Measurements from ENCODE around the gene IKZF3.
"Not testable (repeated sequence)": the region's sequence is repeated elsewhere in the genome, so short reads cannot be mapped to it uniquely, and the experiment has no call there.

Gene IKZF3

DNA sequence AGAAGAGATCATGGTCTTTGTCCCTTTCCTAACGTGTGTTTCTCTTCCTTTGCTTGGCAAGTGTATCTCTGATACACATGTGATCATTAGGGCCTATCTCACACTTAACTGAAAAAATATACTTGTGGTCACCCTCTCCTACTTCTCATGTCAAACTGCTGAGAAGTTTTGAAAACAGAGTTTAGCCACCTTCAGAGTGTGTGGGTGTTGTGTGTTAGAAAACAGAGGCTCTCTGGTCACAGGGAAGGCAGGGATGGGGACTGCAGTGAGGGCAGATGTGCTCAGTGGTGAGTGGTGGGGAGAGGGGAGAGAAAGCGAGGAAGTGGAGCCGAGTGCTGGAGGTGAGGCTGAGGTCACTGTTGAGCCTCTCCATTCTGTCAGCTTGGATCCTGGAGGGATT is 97.0 kb downstream of the IKZF3 start:
- Histone ChIP-seq H3K27me3 (ENCODE audit: low read length) (no peaks in the 10 kb centered on the region), H3K79me2 (ENCODE audit: insufficient read depth, low read length) (peaks cover 81% of the 10 kb centered on the region), H3K36me3 (ENCODE audit: low read length) (peaks cover 39% of the 10 kb centered on the region)

DNA sequence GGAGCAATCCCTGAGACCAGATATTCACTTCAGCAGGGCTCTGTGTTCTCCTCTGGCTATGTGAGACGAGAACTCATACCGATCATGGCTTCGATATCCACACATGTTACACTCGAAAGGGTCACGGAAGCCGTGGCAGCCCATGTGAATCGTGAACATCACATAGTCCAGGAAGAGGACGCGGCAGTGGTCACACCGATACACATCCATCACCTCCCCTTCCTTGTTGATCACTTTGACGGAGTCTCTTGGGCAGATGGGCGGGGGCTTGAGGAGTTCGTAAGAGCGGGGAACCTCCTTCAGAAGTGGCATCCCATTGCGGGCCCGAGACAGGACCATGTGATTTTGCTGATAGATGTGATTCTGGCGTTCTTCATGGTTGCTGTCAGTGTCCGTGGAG is 98.3 kb downstream of the IKZF3 start:
- Histone ChIP-seq H3K4me3 (ENCODE audit: insufficient read depth, low read length, poor library complexity, severe bottlenecking) (no peak overlapping the region), H3F3A (ENCODE audit: insufficient read depth) (peaks cover 52% of the 10 kb centered on the region), H3K36me3 (ENCODE audit: low read length) (peaks cover 39% of the 10 kb centered on the region), H3K4me2 (ENCODE audit: low read depth, low read length, poor library complexity, severe bottlenecking) (no peak overlapping the region), H2AFZ (ENCODE audit: low read depth, low read length, severe bottlenecking) (no peak overlapping the region), H3K79me2 (ENCODE audit: insufficient read depth, low read length) (peaks cover 71% of the 10 kb centered on the region), H3K9me2 (replicated peaks; ENCODE audit: insufficient read depth, low read length) (no peaks in the 10 kb centered on the region), H3K27me3 (ENCODE audit: low read length) (no peaks in the 10 kb centered on the region), H4K20me1 (ENCODE audit: low read depth, low read length) (no peaks in the 10 kb centered on the region), H3K9ac (ENCODE audit: low read length) (no peak overlapping the region), H3K9me3 (ENCODE audit: insufficient read depth, low read length) (no peaks in the 10 kb centered on the region), H3K27ac (ENCODE audit: low read depth, low read length) (no peak overlapping the region)
- no peak for TF ChIP-seq EZH2phosphoT487 (conservative IDR thresholded peaks at IDR 0.05; ENCODE audit: low read length)
- TF ChIP-seq, protein P1, sequence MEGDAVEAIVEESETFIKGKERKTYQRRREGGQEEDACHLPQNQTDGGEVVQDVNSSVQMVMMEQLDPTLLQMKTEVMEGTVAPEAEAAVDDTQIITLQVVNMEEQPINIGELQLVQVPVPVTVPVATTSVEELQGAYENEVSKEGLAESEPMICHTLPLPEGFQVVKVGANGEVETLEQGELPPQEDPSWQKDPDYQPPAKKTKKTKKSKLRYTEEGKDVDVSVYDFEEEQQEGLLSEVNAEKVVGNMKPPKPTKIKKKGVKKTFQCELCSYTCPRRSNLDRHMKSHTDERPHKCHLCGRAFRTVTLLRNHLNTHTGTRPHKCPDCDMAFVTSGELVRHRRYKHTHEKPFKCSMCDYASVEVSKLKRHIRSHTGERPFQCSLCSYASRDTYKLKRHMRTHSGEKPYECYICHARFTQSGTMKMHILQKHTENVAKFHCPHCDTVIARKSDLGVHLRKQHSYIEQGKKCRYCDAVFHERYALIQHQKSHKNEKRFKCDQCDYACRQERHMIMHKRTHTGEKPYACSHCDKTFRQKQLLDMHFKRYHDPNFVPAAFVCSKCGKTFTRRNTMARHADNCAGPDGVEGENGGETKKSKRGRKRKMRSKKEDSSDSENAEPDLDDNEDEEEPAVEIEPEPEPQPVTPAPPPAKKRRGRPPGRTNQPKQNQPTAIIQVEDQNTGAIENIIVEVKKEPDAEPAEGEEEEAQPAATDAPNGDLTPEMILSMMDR (IDR thresholded peaks at IDR 0.05; ENCODE audit: insufficient read depth, low read length, poor library complexity, severe bottlenecking) = no peak

More for the DNA sequence above, 97.0 kb downstream of the IKZF3 start:
- Histone ChIP-seq H2AFZ (ENCODE audit: low read depth, low read length, severe bottlenecking) (no peak overlapping the region), H3K4me3 (ENCODE audit: insufficient read depth, low read length, poor library complexity, severe bottlenecking) (no peak overlapping the region), H3K9ac (ENCODE audit: low read length) (no peak overlapping the region), H3F3A (ENCODE audit: insufficient read depth) (peaks cover 57% of the 10 kb centered on the region), H3K4me2 (ENCODE audit: low read depth, low read length, poor library complexity, severe bottlenecking) (peak overlapping the region; percentile 2), H3K9me3 (ENCODE audit: insufficient read depth, low read length) (no peaks in the 10 kb centered on the region), H3K27ac (ENCODE audit: low read depth, low read length) (peak overlapping the region; percentile 58), H3K9me2 (replicated peaks; ENCODE audit: insufficient read depth, low read length) (no peaks in the 10 kb centered on the region), H4K20me1 (ENCODE audit: low read depth, low read length) (no peaks in the 10 kb centered on the region)
- TF ChIP-seq, protein P1 (IDR thresholded peaks at IDR 0.05; ENCODE audit: insufficient read depth, low read length, poor library complexity, severe bottlenecking) = no peak
- no peak for TF ChIP-seq EZH2phosphoT487 (conservative IDR thresholded peaks at IDR 0.05; ENCODE audit: low read length)

DNA sequence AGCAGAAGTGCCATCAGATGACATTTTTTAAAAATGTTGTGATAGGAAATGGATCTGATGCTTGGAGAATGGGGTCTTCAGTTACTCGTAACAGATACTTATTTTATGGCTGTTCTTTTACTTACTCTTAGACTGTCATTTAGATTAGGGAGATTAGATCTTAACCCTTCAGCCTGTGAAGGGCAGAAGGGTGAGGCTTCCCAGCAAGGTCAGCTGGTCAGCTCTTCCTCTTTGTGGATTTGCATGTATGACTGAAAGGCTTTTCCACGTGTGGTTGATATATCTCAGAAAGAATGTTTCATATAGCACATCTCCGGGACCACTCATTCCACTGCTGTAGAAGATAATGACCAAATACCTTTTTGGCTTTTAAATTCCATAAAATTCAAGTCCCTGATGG is 98.9 kb downstream of the IKZF3 start:
- Histone ChIP-seq H3K4me2 (ENCODE audit: low read depth, low read length, poor library complexity, severe bottlenecking) (no peak overlapping the region), H3K9ac (ENCODE audit: low read length) (no peak overlapping the region), H3K9me2 (replicated peaks; ENCODE audit: insufficient read depth, low read length) (no peaks in the 10 kb centered on the region), H3F3A (ENCODE audit: insufficient read depth) (peaks cover 49% of the 10 kb centered on the region), H3K27me3 (ENCODE audit: low read length) (no peaks in the 10 kb centered on the region), H2AFZ (ENCODE audit: low read depth, low read length, severe bottlenecking) (no peak overlapping the region), H4K20me1 (ENCODE audit: low read depth, low read length) (no peaks in the 10 kb centered on the region), H3K36me3 (ENCODE audit: low read length) (peaks cover 39% of the 10 kb centered on the region), H3K9me3 (ENCODE audit: insufficient read depth, low read length) (no peaks in the 10 kb centered on the region), H3K79me2 (ENCODE audit: insufficient read depth, low read length) (peaks cover 65% of the 10 kb centered on the region), H3K27ac (ENCODE audit: low read depth, low read length) (0 out of 2 replicates have a peak overlapping the region, but pooled peaks have one; percentile 5), H3K4me3 (ENCODE audit: insufficient read depth, low read length, poor library complexity, severe bottlenecking) (no peak overlapping the region)
- TF ChIP-seq, protein P1 (IDR thresholded peaks at IDR 0.05; ENCODE audit: insufficient read depth, low read length, poor library complexity, severe bottlenecking) = no peak
- TF ChIP-seq EZH2phosphoT487 (conservative IDR thresholded peaks at IDR 0.05; ENCODE audit: low read length) = no peak

DNA sequence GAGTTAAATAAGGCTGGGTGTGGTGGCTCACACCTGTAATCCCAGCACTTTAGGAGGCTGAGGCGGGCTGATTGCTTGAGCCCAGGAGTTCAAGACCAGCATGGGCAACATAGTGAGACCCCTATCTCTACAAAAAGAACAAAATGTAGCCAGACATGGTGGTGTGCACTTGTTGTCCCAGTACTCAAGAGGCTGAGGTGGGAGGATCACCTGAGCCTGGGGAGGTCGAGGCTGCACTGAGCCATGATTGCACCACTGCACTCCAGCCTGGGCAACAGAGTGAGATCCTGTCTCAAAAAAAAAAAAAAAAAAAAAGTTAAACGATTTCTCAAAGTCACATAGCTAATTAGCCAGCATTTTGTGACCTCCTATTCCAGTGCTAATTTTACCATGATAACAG is 99.9 kb downstream of the IKZF3 start:
- peaks cover 48% of the 10 kb centered on the region for H3F3A ChIP-seq (ENCODE audit: insufficient read depth)
- H3K79me2 ChIP-seq (ENCODE audit: insufficient read depth, low read length) = peaks cover 56% of the 10 kb centered on the region
- not testable (repeated sequence) for H3K9me2 ChIP-seq (replicated peaks; ENCODE audit: insufficient read depth, low read length); H3K27me3 ChIP-seq (ENCODE audit: low read length); H3K9me3 ChIP-seq (ENCODE audit: insufficient read depth, low read length); H3K4me3 ChIP-seq (ENCODE audit: insufficient read depth, low read length, poor library complexity, severe bottlenecking); H3K27ac ChIP-seq (ENCODE audit: low read depth, low read length); H3K9ac ChIP-seq (ENCODE audit: low read length); H2AFZ ChIP-seq (ENCODE audit: low read depth, low read length, severe bottlenecking); H3K4me2 ChIP-seq (ENCODE audit: low read depth, low read length, poor library complexity, severe bottlenecking); H4K20me1 ChIP-seq (ENCODE audit: low read depth, low read length)
- peaks cover 34% of the 10 kb centered on the region for H3K36me3 ChIP-seq (ENCODE audit: low read length)

Measured in SU-DHL-6 (cell line).